Lower lobe of right lung (tissue), 2 donors: ENCODE results near the gene GSE1. TPM values are rescaled to one million over a fixed set of nuclear protein-coding genes. Genes with fewer than 3 reads are reported as not detected.

Experiments
- ATAC-seq, 2 donors: fragments of 200-7000 bp; cut with Tn5 transposase; one replicate each; pipeline ENCODE4 v1.9.1; 2020 to 2022; ENCODE audit warnings: mild to moderate bottlenecking in 2 of 2, moderate library complexity in 2 of 2
- DNase-seq: peaks from one replicate; pipeline ENCODE4 v3.0.0-alpha.2; 2020
- H3K27ac ChIP-seq: fragments of 200-600 bp; one replicate; pipeline ENCODE4 v1.8.0; 2022
- H3K27me3 ChIP-seq: fragments of 200-600 bp; one replicate; pipeline ENCODE4 v1.8.0; 2022; ENCODE audit warnings: low read depth
- H3K36me3 ChIP-seq: fragments of 200-600 bp; one replicate; pipeline ENCODE4 v1.8.0; 2022; ENCODE audit warnings: mild to moderate bottlenecking
- H3K4me1 ChIP-seq: fragments of 200-600 bp; one replicate; pipeline ENCODE4 v1.8.0; 2022
- H3K4me3 ChIP-seq: fragments of 200-600 bp; one replicate; pipeline ENCODE4 v1.8.0; 2022; ENCODE audit warnings: mild to moderate bottlenecking
- H3K9me3 ChIP-seq: fragments of 200-600 bp; one replicate; pipeline ENCODE4 v1.8.0; 2022
- CTCF ChIP-seq: fragments of 200-600 bp; IDR thresholded peaks from one replicate; pipeline ENCODE4 v1.8.0; 2022; ENCODE audit warnings: antibody characterized with exemption, mild to moderate bottlenecking
- intact Hi-C: fragments of 100-400 bp; cut with DNase I; formaldehyde crosslinking; loops from one replicate; pipeline ENCODE4 v1.11.0; 2022
- long read RNA-seq: library from polyadenylated mRNA; unstranded; transcript quantifications from one replicate; pipeline ENCODE4 v2.0.0, GENCODE V29; 2021
- total RNA-seq: library from RNA; stranded (reverse); fragmentation: NEBNext Ultra II Directional; extraction: Animal tissue kit (Norgen Biotek cat#: 25700); gene quantifications from one replicate; pipeline ENCODE4 v1.2.1, GENCODE V29; 2021
- donor health status: DM: no; HTN: yes; CAD: no; lungs with severe emphysema.

The GSE1 gene
- 85.2 TPM for total RNA-seq
- long read RNA-seq, partial matches to known transcripts, result 65 of 145 reads
- long read RNA-seq, other reads (novel, unspliced or antisense), result 79 of 145 reads

- no peak for TF ChIP-seq CTCF
- DNase-seq (peak; percentile 97), ATAC-seq (peak; percentile 65 to 71)
- Histone ChIP-seq H3K9me3 (no peaks in the 10 kb centered on the region), H3K27ac (peak within 1 kb of the TSS; percentile 97), H3K27me3 (no peaks in the 10 kb centered on the region), H3K36me3 (peaks cover 3% of the 10 kb centered on the region), H3K4me1 (peaks cover 83% of the 10 kb centered on the region), H3K4me3 (peak within 1 kb of the TSS; percentile 71)
- intact Hi-C loops, result no loop called here
Observed at GRCh38 chr16:85612801-85613603, at the start of gene GSE1. Gene GSE1 (plus strand): TSS chr16:85613322. CDS start chr16:85613392, 70 bp downstream.

- peak; percentile 38 for TF ChIP-seq CTCF
- H3K27ac ChIP-seq, result peak overlapping the region; percentile 78
- H3K9me3 ChIP-seq, result no peaks in the 10 kb centered on the region
- DNase-seq, result peak; percentile 88
- no peaks in the 10 kb centered on the region for H3K27me3 ChIP-seq
- intact Hi-C loops, result no loop called here
- no peaks in the 10 kb centered on the region for H3K36me3 ChIP-seq
- peak overlapping the region; percentile 17 for H3K4me3 ChIP-seq
- ATAC-seq, result peak; percentile 70 to 76
- H3K4me1 ChIP-seq, result peaks cover 95% of the 10 kb centered on the region
Observed at GRCh38 chr16:85563515-85564276, 49.4 kb upstream of the GSE1 start.

GRCh38 chr16:85564277-85565051, 48.7 kb upstream of the GSE1 start:
- Histone ChIP-seq H3K9me3 (no peaks in the 10 kb centered on the region), H3K27ac (peak overlapping the region; percentile 78), H3K36me3 (no peaks in the 10 kb centered on the region), H3K4me3 (peak overlapping the region; percentile 17), H3K4me1 (peaks cover 95% of the 10 kb centered on the region), H3K27me3 (no peaks in the 10 kb centered on the region)
- ATAC-seq (peak; percentile 56 to 61), DNase-seq (no peak)
- TF ChIP-seq CTCF, result peak; percentile 58
- intact Hi-C loops, result no loop called here

GRCh38 chr16:85565340-85565739, 47.8 kb upstream of the GSE1 start:
- no peak for TF ChIP-seq CTCF
- Histone ChIP-seq H3K9me3 (no peaks in the 10 kb centered on the region), H3K4me3 (no peak overlapping the region), H3K36me3 (no peaks in the 10 kb centered on the region), H3K4me1 (peaks cover 95% of the 10 kb centered on the region), H3K27me3 (no peaks in the 10 kb centered on the region), H3K27ac (no peak overlapping the region)
- intact Hi-C loops, result no loop called here
- DNase-seq (no peak), ATAC-seq (no peak)
